GM19099 (cell line): ENCODE data around the gene PCSK6.

ENCODE experiments used
- POLR2A ChIP-seq: IDR thresholded peaks from 3 replicates; pipeline ENCODE4 v1.6.1; 2011; ENCODE audit warnings: low read depth; ENCODE audit not compliant: insufficient read length; ENCODE audit errors: extremely low read depth

Gene PCSK6

GRCh38 chr15:101431748-101432147 is 57.8 kb downstream of the PCSK6 start:
- TF ChIP-seq POLR2A: no peak

- no peak for TF ChIP-seq POLR2A
These were observed 58.2 kb downstream of the PCSK6 start for GRCh38 chr15:101431301-101431700.

GRCh38 chr15:101429646-101430045 is 59.9 kb downstream of the PCSK6 start:
- no peak for TF ChIP-seq POLR2A

- TF ChIP-seq POLR2A: no peak
These were observed 60.3 kb downstream of the PCSK6 start for GRCh38 chr15:101429191-101429590.

- no peak for TF ChIP-seq POLR2A
These were observed 60.7 kb downstream of the PCSK6 start for GRCh38 chr15:101428758-101429157.

GRCh38 chr15:101427606-101428487 is 61.7 kb downstream of the PCSK6 start:
- no peak for TF ChIP-seq POLR2A

- TF ChIP-seq POLR2A: no peak
These were observed 62.7 kb downstream of the PCSK6 start for GRCh38 chr15:101426761-101427333.

- TF ChIP-seq POLR2A: no peak
These were observed 63.6 kb downstream of the PCSK6 start for GRCh38 chr15:101425787-101426365.

- TF ChIP-seq POLR2A: no peak
These were observed 64.5 kb downstream of the PCSK6 start for GRCh38 chr15:101424984-101425383.

GRCh38 chr15:101420232-101420631 is 69.3 kb downstream of the PCSK6 start:
- no peak for TF ChIP-seq POLR2A

GRCh38 chr15:101413239-101413638 is 76.3 kb downstream of the PCSK6 start:
- no peak for TF ChIP-seq POLR2A

- no peak for TF ChIP-seq POLR2A
These were observed 77.9 kb downstream of the PCSK6 start for GRCh38 chr15:101411581-101411980.

GRCh38 chr15:101411085-101411484 is 78.4 kb downstream of the PCSK6 start:
- TF ChIP-seq POLR2A: no peak

GRCh38 chr15:101410612-101411011 is 78.9 kb downstream of the PCSK6 start:
- no peak for TF ChIP-seq POLR2A

- no peak for TF ChIP-seq POLR2A
These were observed 79.9 kb downstream of the PCSK6 start for GRCh38 chr15:101409621-101410020.
